HUES64 (cell line): Measurements from ENCODE around the gene TBC1D30.

Source experiments
- H3K27ac ChIP-seq: 2 replicates; pipeline ENCODE4 v1.7.0; 2013; ENCODE audit warnings: low read depth, low read length, inconsistent platforms
- H3K27me3 ChIP-seq: 2 replicates; pipeline ENCODE4 v1.6.1; 2013; ENCODE audit warnings: mild to moderate bottlenecking, low read length; ENCODE audit not compliant: insufficient read depth
- H3K36me3 ChIP-seq: 2 replicates; pipeline ENCODE4 v1.6.1; 2013; ENCODE audit warnings: mild to moderate bottlenecking, low read length; ENCODE audit not compliant: insufficient read depth
- H3K4me1 ChIP-seq: 2 replicates; pipeline ENCODE4 v1.6.1; 2013; ENCODE audit warnings: mild to moderate bottlenecking, low read length, moderate library complexity; ENCODE audit not compliant: insufficient read depth
- H3K4me3 ChIP-seq: 2 replicates; pipeline ENCODE4 v1.5.1; 2013; ENCODE audit warnings: mild to moderate bottlenecking, low read length, moderate library complexity
- H3K9ac ChIP-seq: 2 replicates; pipeline ENCODE4 v1.6.1; 2013; ENCODE audit warnings: mild to moderate bottlenecking, low read depth, low read length
- H3K9me3 ChIP-seq: 2 replicates; pipeline ENCODE4 v1.6.1; 2013; ENCODE audit warnings: low read depth, low read length; ENCODE audit not compliant: insufficient read depth
- WGBS: fragments of 150-250, 120-280 bp; methylation state at CpG from one replicate; pipeline ENCODE4 v1.1.7; 2013; ENCODE audit warnings: missing lambda C conversion rate; 5-methylcytosine and 5-hydroxymethylcytosine counted together

TBC1D30 gene

GRCh38 chr12:64864319-64864718, 39.9 kb downstream of the TBC1D30 start:
- Histone ChIP-seq H3K27me3 (no peaks in the 10 kb centered on the region), H3K9me3 (no peaks in the 10 kb centered on the region), H3K27ac (no peak overlapping the region), H3K9ac (no peak overlapping the region), H3K36me3 (no peaks in the 10 kb centered on the region), H3K4me1 (peaks cover 16% of the 10 kb centered on the region), H3K4me3 (no peak overlapping the region)
- 57% methylated on average over 3 of the region's 5 CpGs for WGBS

- no peaks in the 10 kb centered on the region for H3K4me1 ChIP-seq
- no peak overlapping the region for H3K27ac ChIP-seq
- no peaks in the 10 kb centered on the region for H3K36me3 ChIP-seq
- H3K9me3 ChIP-seq, result no peaks in the 10 kb centered on the region
- no peak overlapping the region for H3K9ac ChIP-seq
- 92% methylated on average over 17 of the region's 17 CpGs for WGBS
- no peak overlapping the region for H3K4me3 ChIP-seq
- H3K27me3 ChIP-seq, result no peaks in the 10 kb centered on the region
Measured at GRCh38 chr12:64875186-64875585, 50.7 kb downstream of the TBC1D30 start.

- WGBS, result 91% methylated on average over 12 of the region's 12 CpGs
- Histone ChIP-seq H3K4me3 (no peak overlapping the region), H3K27me3 (no peaks in the 10 kb centered on the region), H3K9me3 (no peaks in the 10 kb centered on the region), H3K36me3 (no peaks in the 10 kb centered on the region), H3K9ac (no peak overlapping the region), H3K27ac (no peak overlapping the region), H3K4me1 (no peaks in the 10 kb centered on the region)
Measured at GRCh38 chr12:64876388-64877071, 52.1 kb downstream of the TBC1D30 start.

GRCh38 chr12:64877363-64878004, 53.0 kb downstream of the TBC1D30 start:
- WGBS, result 96% methylated on average over 3 of the region's 3 CpGs

GRCh38 chr12:64882687-64883086, 58.2 kb downstream of the TBC1D30 start:
- Histone ChIP-seq H3K9me3 (no peaks in the 10 kb centered on the region), H3K4me3 (no peak overlapping the region), H3K36me3 (no peaks in the 10 kb centered on the region), H3K27me3 (no peaks in the 10 kb centered on the region), H3K27ac (no peak overlapping the region), H3K4me1 (peaks cover 4% of the 10 kb centered on the region; the same call in 1 of the 2 replicates), H3K9ac (no peak overlapping the region)
- WGBS, result 90% methylated on average over 3 of the region's 3 CpGs

More at GRCh38 chr12:64877363-64878004, 53.0 kb downstream of the TBC1D30 start:
- Histone ChIP-seq H3K4me3 (no peak overlapping the region), H3K36me3 (no peaks in the 10 kb centered on the region), H3K9ac (no peak overlapping the region), H3K4me1 (no peaks in the 10 kb centered on the region), H3K27me3 (no peaks in the 10 kb centered on the region), H3K9me3 (no peaks in the 10 kb centered on the region), H3K27ac (no peak overlapping the region)

- H3K9me3 ChIP-seq, result no peaks in the 10 kb centered on the region
- no peak overlapping the region for H3K9ac ChIP-seq
- H3K27me3 ChIP-seq, result no peaks in the 10 kb centered on the region
- 87% methylated on average over 15 of the region's 17 CpGs for WGBS
- no peaks in the 10 kb centered on the region for H3K36me3 ChIP-seq
- no peak overlapping the region for H3K4me3 ChIP-seq
- no peak overlapping the region for H3K27ac ChIP-seq
- peaks cover 4% of the 10 kb centered on the region; the same call in 1 of the 2 replicates for H3K4me1 ChIP-seq
Measured at GRCh38 chr12:64883264-64884163, 59.1 kb downstream of the TBC1D30 start.

- Histone ChIP-seq H3K4me1 (peaks cover 11% of the 10 kb centered on the region; the same call in 1 of the 2 replicates), H3K27ac (no peak overlapping the region), H3K9ac (no peak overlapping the region), H3K27me3 (no peaks in the 10 kb centered on the region), H3K9me3 (no peaks in the 10 kb centered on the region), H3K36me3 (no peaks in the 10 kb centered on the region), H3K4me3 (no peak overlapping the region)
- 95% methylated on average over 2 of the region's 3 CpGs for WGBS
Measured at GRCh38 chr12:64884164-64884542, 59.7 kb downstream of the TBC1D30 start.

- Histone ChIP-seq H3K9ac (no peak overlapping the region), H3K4me3 (no peak overlapping the region), H3K4me1 (peaks cover 16% of the 10 kb centered on the region), H3K27ac (no peak overlapping the region), H3K9me3 (no peaks in the 10 kb centered on the region), H3K27me3 (no peaks in the 10 kb centered on the region), H3K36me3 (no peaks in the 10 kb centered on the region)
- WGBS, result 93% methylated on average over 3 of the region's 3 CpGs
Measured at GRCh38 chr12:64884728-64885127, 60.3 kb downstream of the TBC1D30 start.

GRCh38 chr12:64889434-64890216, 65.2 kb downstream of the TBC1D30 start:
- no peaks in the 10 kb centered on the region for H3K27me3 ChIP-seq
- H3K4me3 ChIP-seq, result peak overlapping the region; percentile 9; the same call in 1 of the 2 replicates
- H3K9ac ChIP-seq, result no peak overlapping the region
- peaks cover 27% of the 10 kb centered on the region for H3K4me1 ChIP-seq
- no peaks in the 10 kb centered on the region for H3K9me3 ChIP-seq
- no peaks in the 10 kb centered on the region for H3K36me3 ChIP-seq
- peak overlapping the region; percentile 50; the same call in 1 of the 2 replicates for H3K27ac ChIP-seq
- WGBS, result 30% methylated on average over 11 of the region's 11 CpGs

GRCh38 chr12:64890873-64891468, 66.5 kb downstream of the TBC1D30 start:
- Histone ChIP-seq H3K9ac (no peak overlapping the region), H3K36me3 (no peaks in the 10 kb centered on the region), H3K27me3 (no peaks in the 10 kb centered on the region), H3K9me3 (no peaks in the 10 kb centered on the region), H3K4me3 (no peak overlapping the region), H3K27ac (no peak overlapping the region), H3K4me1 (peaks cover 27% of the 10 kb centered on the region)
- WGBS, result 60% methylated on average over 5 of the region's 6 CpGs
